Trophoblast cell (in vitro differentiated cells and primary cell): ENCODE measurements around the gene AKAP6.

Source experiments
- DNase-seq, 2 donors: peaks; one replicate each; pipeline ENCODE4 v3.0.0-alpha.2; 2016
- H2AFZ ChIP-seq: 2 replicates; pipeline ENCODE4 v1.6.1; 2013; ENCODE audit warnings: low read length, moderate library complexity, mild to moderate bottlenecking; ENCODE audit not compliant: insufficient read depth, poor library complexity
- H2AK5ac ChIP-seq: 2 replicates; pipeline ENCODE4 v1.6.1; 2013; ENCODE audit warnings: mild to moderate bottlenecking, low read length
- H2BK120ac ChIP-seq: 2 replicates; pipeline ENCODE4 v1.6.1; 2013; ENCODE audit warnings: low read length, mild to moderate bottlenecking, moderate library complexity; ENCODE audit not compliant: insufficient read depth, poor library complexity
- H2BK12ac ChIP-seq: 2 replicates; pipeline ENCODE4 v1.6.1; 2013; ENCODE audit warnings: mild to moderate bottlenecking, low read length, moderate library complexity
- H2BK5ac ChIP-seq: 2 replicates; pipeline ENCODE4 v1.6.1; 2013; ENCODE audit warnings: low read length, low read depth, moderate library complexity, mild to moderate bottlenecking; ENCODE audit not compliant: poor library complexity
- H3K14ac ChIP-seq: 2 replicates; pipeline ENCODE4 v1.6.1; 2013; ENCODE audit warnings: mild to moderate bottlenecking, low read length
- H3K18ac ChIP-seq: 2 replicates; pipeline ENCODE4 v1.6.1; 2013; ENCODE audit warnings: mild to moderate bottlenecking, low read length
- H3K23ac ChIP-seq: 2 replicates; pipeline ENCODE4 v1.6.1; 2013; ENCODE audit warnings: low read length
- H3K27ac ChIP-seq: 2 replicates; pipeline ENCODE4 v1.5.1; 2013; ENCODE audit warnings: low read depth, mild to moderate bottlenecking, inconsistent platforms, low read length, moderate library complexity
- H3K27me3 ChIP-seq: 2 replicates; pipeline ENCODE4 v1.6.1; 2013; ENCODE audit warnings: inconsistent platforms, mild to moderate bottlenecking, low read length, moderate library complexity; ENCODE audit not compliant: insufficient read depth
- H3K36me3 ChIP-seq, 2 experiments: 1 replicate in 1 of 2; 2 replicates in 1 of 2; pipeline ENCODE4 v1.6.1; 2013; ENCODE audit warnings: low read length in 2 of 2, mild to moderate bottlenecking in 2 of 2, moderate library complexity in 1 of 2; ENCODE audit not compliant: insufficient read depth in 2 of 2, control insufficient read depth in 1 of 2
- H3K4ac ChIP-seq: 2 replicates; pipeline ENCODE4 v1.6.1; 2013; ENCODE audit warnings: low read depth, mild to moderate bottlenecking, low read length, moderate library complexity
- H3K4me1 ChIP-seq, 2 experiments: 1 replicate in 1 of 2; 2 replicates in 1 of 2; pipeline ENCODE4 v1.6.1; 2013; ENCODE audit warnings: low read length in 2 of 2, mild to moderate bottlenecking in 2 of 2, moderate library complexity in 1 of 2; ENCODE audit not compliant: insufficient read depth in 2 of 2, control insufficient read depth in 1 of 2
- H3K4me2 ChIP-seq: 2 replicates; pipeline ENCODE4 v1.6.1; 2013; ENCODE audit warnings: inconsistent platforms, mild to moderate bottlenecking, low read length, moderate library complexity
- H3K4me3 ChIP-seq: 2 replicates; pipeline ENCODE4 v1.5.1; 2013; ENCODE audit warnings: mild to moderate bottlenecking, low read depth, low read length, inconsistent platforms
- H3K79me1 ChIP-seq: one replicate; pipeline ENCODE4 v1.6.1; 2013; ENCODE audit warnings: low read length
- H3K79me2 ChIP-seq: 2 replicates; pipeline ENCODE4 v1.6.1; 2013; ENCODE audit warnings: low read length, mild to moderate bottlenecking; ENCODE audit not compliant: control insufficient read depth, insufficient read depth, poor library complexity
- H3K9ac ChIP-seq: 2 replicates; pipeline ENCODE4 v1.6.1; 2013; ENCODE audit warnings: mild to moderate bottlenecking, low read length
- H3K9me3 ChIP-seq: 2 replicates; pipeline ENCODE4 v1.6.1; 2013; ENCODE audit warnings: low read depth, mild to moderate bottlenecking, control low read depth, inconsistent platforms, low read length; ENCODE audit not compliant: insufficient read depth
- H4K12ac ChIP-seq: 2 replicates; pipeline ENCODE4 v1.6.1; 2013; ENCODE audit warnings: low read depth, mild to moderate bottlenecking, low read length, moderate library complexity
- H4K8ac ChIP-seq: 2 replicates; pipeline ENCODE4 v1.6.1; 2013; ENCODE audit warnings: low read depth, mild to moderate bottlenecking, low read length, moderate library complexity
- H4K91ac ChIP-seq: one replicate; pipeline ENCODE4 v1.6.1; 2013; ENCODE audit warnings: low read depth, mild to moderate bottlenecking, low read length, moderate library complexity
- WGBS: extraction: QIAGEN DNeasy Blood & Tissue Kit; methylation state at CpG from one replicate; pipeline ENCODE4 v1.1.7; 2013; ENCODE audit warnings: missing lambda C conversion rate; ENCODE audit not compliant: insufficient read length, insufficient coverage; ENCODE audit errors: extremely low coverage; 5-methylcytosine and 5-hydroxymethylcytosine counted together

Gene AKAP6

DNA sequence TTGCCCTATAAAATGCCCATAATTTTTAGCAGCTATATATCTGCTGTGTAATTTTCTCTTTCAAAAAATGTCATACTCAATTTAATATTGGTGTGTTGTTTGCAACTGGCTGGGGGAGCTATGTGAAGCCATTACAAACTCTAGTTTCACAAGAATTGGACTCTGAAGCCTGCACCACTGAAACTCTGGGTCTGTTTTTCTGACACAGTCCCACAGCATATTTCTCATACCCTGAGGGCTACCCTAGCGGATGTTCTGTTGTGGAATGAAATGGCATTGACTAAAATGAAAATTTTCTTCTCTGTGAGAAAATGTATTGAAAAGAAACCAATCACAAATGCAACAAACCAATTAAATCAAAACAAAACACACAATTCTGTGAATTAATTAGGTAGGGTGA is 325.0 kb downstream of the AKAP6 start:
- Histone ChIP-seq H3K18ac (no peak overlapping the region), H3K9ac (no peak overlapping the region), H4K12ac (no peak overlapping the region), H3K14ac (no peak overlapping the region), H2BK120ac (no peak overlapping the region), H3K27me3 (no peaks in the 10 kb centered on the region), H3K79me1 (no peaks in the 10 kb centered on the region), H3K9me3 (no peaks in the 10 kb centered on the region), H2AFZ (no peak overlapping the region), H3K4me3 (no peak overlapping the region), H2BK5ac (no peak overlapping the region), H3K36me3 (no peaks in the 10 kb centered on the region), H4K8ac (no peak overlapping the region), H3K79me2 (no peaks in the 10 kb centered on the region), H3K4me1 (no peaks in the 10 kb centered on the region), H2BK12ac (no peak overlapping the region), H2AK5ac (no peak overlapping the region), H3K27ac (no peak overlapping the region), H3K4me2 (no peak overlapping the region), H3K23ac (no peak overlapping the region), H4K91ac (no peak overlapping the region), H3K4ac (no peak overlapping the region)
- DNase-seq = peak in 1 of 2 donors; percentile 56
- WGBS = no CpG with 5 or more reads among the region's 1 CpG

DNA sequence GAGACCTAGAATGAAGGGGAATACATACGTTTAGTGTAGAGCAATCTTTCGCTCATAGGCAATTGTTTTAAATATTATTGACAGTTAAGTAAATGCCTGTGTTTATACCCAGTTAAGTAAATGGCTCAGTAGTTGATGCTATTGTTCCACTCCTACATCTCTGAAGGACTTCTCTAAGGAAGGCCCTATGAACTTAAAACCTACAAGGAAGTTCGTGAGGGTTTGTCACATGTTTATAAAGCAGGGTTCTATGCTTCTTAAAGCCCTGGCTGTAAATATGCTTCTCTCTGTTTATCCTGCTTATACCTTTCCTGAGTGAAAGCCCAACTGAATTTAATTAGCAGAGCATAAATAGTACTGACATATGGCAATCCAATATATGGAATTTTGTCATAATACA is 327.5 kb downstream of the AKAP6 start:
- no peak overlapping the region for H3K18ac ChIP-seq
- no peaks in the 10 kb centered on the region for H3K9me3 ChIP-seq
- no peak overlapping the region for H2BK12ac ChIP-seq
- no peaks in the 10 kb centered on the region for H3K79me1 ChIP-seq
- no peak overlapping the region for H2BK120ac ChIP-seq
- peak overlapping the region; percentile 11 for H4K91ac ChIP-seq
- no peak overlapping the region for H3K4ac ChIP-seq
- H3K23ac ChIP-seq = no peak overlapping the region
- WGBS = no CpG with 5 or more reads among the region's 3 CpGs
- no peak for DNase-seq
- no peaks in the 10 kb centered on the region for H3K4me1 ChIP-seq
- H3K14ac ChIP-seq = no peak overlapping the region
- H3K9ac ChIP-seq = no peak overlapping the region
- no peak overlapping the region for H4K8ac ChIP-seq
- H4K12ac ChIP-seq = no peak overlapping the region
- H2BK5ac ChIP-seq = no peak overlapping the region
- no peaks in the 10 kb centered on the region for H3K27me3 ChIP-seq
- H3K79me2 ChIP-seq = no peaks in the 10 kb centered on the region
- H3K4me3 ChIP-seq = no peak overlapping the region
- no peak overlapping the region for H3K27ac ChIP-seq
- no peak overlapping the region for H2AFZ ChIP-seq
- no peaks in the 10 kb centered on the region for H3K36me3 ChIP-seq
- H2AK5ac ChIP-seq = no peak overlapping the region
- no peak overlapping the region for H3K4me2 ChIP-seq

DNA sequence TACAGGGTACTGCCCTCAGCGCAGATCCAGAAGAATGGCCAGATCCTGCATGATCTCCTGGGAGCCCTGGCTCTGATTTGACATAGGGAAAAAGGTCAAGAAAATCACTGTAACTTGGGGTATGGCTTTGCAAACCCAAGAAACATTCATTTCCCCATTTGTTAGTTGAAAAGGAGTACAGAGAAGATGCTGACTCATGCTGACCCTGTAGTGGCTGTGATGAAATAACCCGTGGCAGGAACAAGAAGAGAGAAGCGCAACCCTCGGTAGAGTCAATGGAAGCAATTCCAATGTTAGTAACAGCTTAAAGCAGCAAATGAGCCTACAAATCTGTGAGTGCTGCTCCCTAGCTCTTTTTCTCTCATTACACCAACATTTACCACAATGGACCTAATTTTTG is 328.0 kb downstream of the AKAP6 start:
- Histone ChIP-seq H3K36me3 (no peaks in the 10 kb centered on the region), H4K91ac (no peak overlapping the region), H2BK12ac (no peak overlapping the region), H2BK5ac (no peak overlapping the region), H2AFZ (no peak overlapping the region), H3K4ac (no peak overlapping the region), H2AK5ac (no peak overlapping the region), H3K79me2 (no peaks in the 10 kb centered on the region), H3K4me2 (no peak overlapping the region), H4K8ac (no peak overlapping the region), H3K4me1 (no peaks in the 10 kb centered on the region), H3K23ac (no peak overlapping the region), H3K4me3 (no peak overlapping the region), H3K79me1 (no peaks in the 10 kb centered on the region), H3K9me3 (no peaks in the 10 kb centered on the region), H3K9ac (no peak overlapping the region), H2BK120ac (no peak overlapping the region), H3K27ac (no peak overlapping the region), H3K14ac (no peak overlapping the region), H4K12ac (no peak overlapping the region), H3K18ac (no peak overlapping the region), H3K27me3 (no peaks in the 10 kb centered on the region)
- peak; percentile 7 to 45 for DNase-seq
- WGBS = no CpG with 5 or more reads among the region's 4 CpGs

GRCh38 chr14:32661216-32661615 is 332.1 kb downstream of the AKAP6 start:
- Histone ChIP-seq H3K9me3 (no peaks in the 10 kb centered on the region), H3K79me1 (no peaks in the 10 kb centered on the region), H4K8ac (no peak overlapping the region), H3K4me1 (no peaks in the 10 kb centered on the region), H2BK120ac (no peak overlapping the region), H2BK12ac (no peak overlapping the region), H3K27me3 (no peaks in the 10 kb centered on the region), H2AFZ (no peak overlapping the region), H3K9ac (no peak overlapping the region), H3K27ac (no peak overlapping the region), H4K12ac (no peak overlapping the region), H3K14ac (no peak overlapping the region), H4K91ac (no peak overlapping the region), H3K36me3 (no peaks in the 10 kb centered on the region), H3K4me2 (no peak overlapping the region), H2BK5ac (no peak overlapping the region), H3K4ac (no peak overlapping the region), H3K79me2 (no peaks in the 10 kb centered on the region), H3K23ac (no peak overlapping the region), H3K18ac (no peak overlapping the region), H2AK5ac (no peak overlapping the region), H3K4me3 (no peak overlapping the region)
- DNase-seq = no peak
- WGBS = no CpG with 5 or more reads among the region's 6 CpGs
